H1 (cell line): ENCODE measurements around the gene TTLL5. TPM values are rescaled to one million over a fixed set of nuclear protein-coding genes. Genes with fewer than 3 reads are reported as not detected.

Experiments used
- CTCF ChIA-PET: fragments of 300-600 bp; sonication (Branson Sonifier 250); formaldehyde crosslinking; loops from one replicate; lab custom pipeline; 2021; ENCODE audit not compliant: partially characterized antibody; lab: Charles Lee
- POLR2A ChIA-PET: fragments of 300-600 bp; sonication (Branson Sonifier 250); formaldehyde crosslinking; loops from one replicate; lab custom pipeline; 2021; ENCODE audit warnings: inconsistent platforms; ENCODE audit not compliant: partially characterized antibody; lab: Charles Lee
- DNase-seq, 2 experiments: peaks; one replicate each; pipeline versions ENCODE4 v3.0.0 to v3.0.0-alpha.2; 2010 to 2022; ENCODE audit warnings: low spot score in 2 of 2, low read depth in 1 of 2, mixed read lengths in 1 of 2
- FAIRE-seq: peaks from 2 replicates; lab custom pipeline; 2011; peaks lifted over from hg19 to GRCh38; lab: Jason Lieb, UNC
- H2AFZ ChIP-seq: 2 replicates; pipeline ENCODE4 v1.8.1; 2012; ENCODE audit warnings: low read length, inconsistent platforms
- H2AK5ac ChIP-seq: 2 replicates; pipeline ENCODE4 v1.6.1; 2013; ENCODE audit warnings: low read depth, low read length
- H2BK120ac ChIP-seq: replicated peaks from 2 replicates; pipeline ENCODE3; 2013; ENCODE audit warnings: low read depth, low read length, inconsistent platforms
- H2BK12ac ChIP-seq: 2 replicates; pipeline ENCODE4 v1.6.1; 2013; ENCODE audit warnings: low read depth, low read length
- H2BK15ac ChIP-seq: 2 replicates; pipeline ENCODE4 v1.6.1; 2013; ENCODE audit warnings: low read length
- H2BK20ac ChIP-seq: 2 replicates; pipeline ENCODE4 v1.6.1; 2013; ENCODE audit warnings: low read length
- H2BK5ac ChIP-seq: 2 replicates; pipeline ENCODE4 v1.6.1; 2013; ENCODE audit warnings: low read depth, low read length
- H3K14ac ChIP-seq: 2 replicates; pipeline ENCODE4 v1.6.1; 2013; ENCODE audit warnings: inconsistent platforms; ENCODE audit not compliant: insufficient read length
- H3K18ac ChIP-seq: 2 replicates; pipeline ENCODE4 v1.6.1; 2013; ENCODE audit warnings: low read length; ENCODE audit errors: extremely low read depth
- H3K23ac ChIP-seq: 2 replicates; pipeline ENCODE4 v1.6.1; 2013; ENCODE audit warnings: inconsistent platforms; ENCODE audit not compliant: insufficient read length
- H3K23me2 ChIP-seq: 2 replicates; pipeline ENCODE4 v1.6.1; 2013; ENCODE audit warnings: low read depth, low read length
- H3K27ac ChIP-seq: 2 replicates; pipeline ENCODE4 v1.6.1; 2011; ENCODE audit warnings: low read depth, low read length, inconsistent platforms
- H3K27me3 ChIP-seq, 4 experiments: replicated peaks in 1 of 4; 1 replicate in 1 of 4; 2 replicates in 3 of 4; pipeline versions ENCODE4 v1.6.1 to v1.8.1; 2011 to 2013; ENCODE audit warnings: low read length in 3 of 4, mild to moderate bottlenecking in 3 of 4, inconsistent platforms in 2 of 4, mixed read lengths in 2 of 4, moderate library complexity in 1 of 4; ENCODE audit not compliant: control insufficient read depth in 3 of 4, insufficient read depth in 3 of 4; ENCODE audit errors: extremely low read depth in 1 of 4
- H3K36me3 ChIP-seq, 4 experiments: 2 replicates each; pipeline versions ENCODE4 v1.6.1 to v1.8.1; 2011 to 2013; ENCODE audit warnings: mild to moderate bottlenecking in 4 of 4, low read length in 3 of 4, moderate library complexity in 2 of 4, control low read depth in 1 of 4, inconsistent platforms in 1 of 4; ENCODE audit not compliant: insufficient read depth in 4 of 4, control insufficient read depth in 2 of 4
- H3K4ac ChIP-seq: replicated peaks from 2 replicates; pipeline ENCODE3; 2013; ENCODE audit warnings: low read length, low read depth, mixed read lengths, inconsistent platforms; ENCODE audit not compliant: insufficient read length
- H3K4me1 ChIP-seq, 4 experiments: replicated peaks in 1 of 4; 1 replicate in 1 of 4; 2 replicates in 3 of 4; pipeline versions ENCODE4 v1.6.1 to v1.8.1; 2011 to 2013; ENCODE audit warnings: low read length in 3 of 4, inconsistent platforms in 2 of 4, mixed read lengths in 1 of 4; ENCODE audit not compliant: insufficient read depth in 4 of 4, control insufficient read depth in 3 of 4
- H3K4me2 ChIP-seq, 2 experiments: 2 replicates each; pipeline versions ENCODE4 v1.6.1 to v1.8.1; 2011 to 2013; ENCODE audit warnings: low read depth in 2 of 2, low read length in 2 of 2, control low read depth in 1 of 2, inconsistent platforms in 1 of 2, mild to moderate bottlenecking in 1 of 2; ENCODE audit not compliant: insufficient read depth in 1 of 2
- H3K4me3 ChIP-seq, 4 experiments: fragments of 200-600, 300-600 bp in 1 of 4; sonication (generic), shearing (Covaris generic), sonication (Bioruptor Twin) in 1 of 4; 2 replicates each; pipeline versions ENCODE4 v1.5.1 to v1.8.1; 2011 to 2016; ENCODE audit warnings: low read length in 4 of 4, low read depth in 3 of 4, control low read depth in 2 of 4, inconsistent platforms in 2 of 4, mild to moderate bottlenecking in 2 of 4, mixed read lengths in 1 of 4, moderate library complexity in 1 of 4; ENCODE audit not compliant: insufficient read depth in 2 of 4; ENCODE audit errors: extremely low read depth in 1 of 4
- H3K56ac ChIP-seq: replicated peaks from 2 replicates; pipeline ENCODE3; 2013; ENCODE audit warnings: low read depth, mild to moderate bottlenecking, mixed read lengths, low read length, inconsistent platforms; ENCODE audit not compliant: insufficient read length
- H3K79me1 ChIP-seq: 2 replicates; pipeline ENCODE4 v1.6.1; 2013; ENCODE audit warnings: low read depth, low read length, control low read depth
- H3K79me2 ChIP-seq, 2 experiments: 2 replicates each; pipeline versions ENCODE4 v1.6.1 to v1.8.1; 2012 to 2013; ENCODE audit warnings: low read length in 2 of 2, mild to moderate bottlenecking in 2 of 2, inconsistent platforms in 1 of 2; ENCODE audit not compliant: insufficient read depth in 2 of 2, control insufficient read depth in 1 of 2
- H3K9ac ChIP-seq, 4 experiments: replicated peaks in 1 of 4; 1 replicate in 1 of 4; 2 replicates in 3 of 4; pipeline versions ENCODE4 v1.6.1 to v1.8.1; 2011 to 2013; ENCODE audit warnings: low read depth in 3 of 4, low read length in 3 of 4, control low read depth in 2 of 4, mild to moderate bottlenecking in 2 of 4, moderate library complexity in 2 of 4, inconsistent platforms in 1 of 4; ENCODE audit errors: extremely low read depth in 1 of 4
- H3K9me3 ChIP-seq, 2 experiments: 2 replicates each; pipeline versions ENCODE4 v1.6.1 to v1.8.1; 2012 to 2013; ENCODE audit warnings: mild to moderate bottlenecking in 2 of 2, moderate library complexity in 2 of 2, control low read depth in 1 of 2, inconsistent platforms in 1 of 2, low read depth in 1 of 2, low read length in 1 of 2, mixed read lengths in 1 of 2; ENCODE audit not compliant: insufficient read depth in 2 of 2
- H4K20me1 ChIP-seq, 2 experiments: replicated peaks in 1 of 2; 2 replicates each; pipeline versions ENCODE3 to v1.8.1; 2011 to 2013; ENCODE audit warnings: inconsistent platforms in 2 of 2, low read length in 2 of 2, mild to moderate bottlenecking in 1 of 2; ENCODE audit not compliant: insufficient read depth in 2 of 2, control insufficient read depth in 1 of 2
- H4K5ac ChIP-seq: 2 replicates; pipeline ENCODE4 v1.6.1; 2013; ENCODE audit warnings: low read length, low read depth, mixed read lengths, inconsistent platforms; ENCODE audit not compliant: insufficient read length
- H4K8ac ChIP-seq: 2 replicates; pipeline ENCODE4 v1.8.0; 2013; ENCODE audit warnings: mild to moderate bottlenecking, moderate library complexity, low read length, inconsistent platforms; ENCODE audit not compliant: insufficient read depth; ENCODE audit errors: extremely low read depth
- H4K91ac ChIP-seq: replicated peaks from 2 replicates; pipeline ENCODE3; 2013; ENCODE audit warnings: low read length, mixed read lengths, inconsistent platforms; ENCODE audit not compliant: insufficient read length
- ATF3 ChIP-seq: IDR thresholded peaks from 2 replicates; pipeline ENCODE4 v1.6.1; 2011; ENCODE audit warnings: low read depth, mild to moderate bottlenecking, low read length; ENCODE audit not compliant: insufficient read depth
- BACH1 ChIP-seq: IDR thresholded peaks from 2 replicates; pipeline ENCODE4 v1.6.1; 2012; ENCODE audit warnings: low read length, improper control_type of control experiment
- RNF2 ChIP-seq: fragments of 200-900, 300-1000 bp; sonication (generic); IDR thresholded peaks from 2 replicates; pipeline ENCODE4 v1.7.1; 2016; ENCODE audit warnings: borderline replicate concordance, low read depth, mild to moderate bottlenecking, antibody characterized with exemption, low read length; ENCODE audit not compliant: poor library complexity, severe bottlenecking; ENCODE audit errors: missing control alignments
- RXRA ChIP-seq: IDR thresholded peaks from 2 replicates; pipeline ENCODE4 v1.6.1; 2011; ENCODE audit warnings: low read depth, mild to moderate bottlenecking, low read length, moderate library complexity; ENCODE audit not compliant: insufficient read depth
- WGBS, 2 experiments: shearing (Covaris generic) in 1 of 2; methylation state at CpG; one replicate each; pipeline versions ENCODE4 v1.1.6 to v1.1.7; 2013 to 2015; ENCODE audit warnings: low lambda C conversion rate in 2 of 2, mixed read lengths in 2 of 2, inconsistent platforms in 1 of 2, low coverage in 1 of 2, missing lambda C conversion rate in 1 of 2; ENCODE audit not compliant: insufficient replicate concordance in 2 of 2, insufficient coverage in 1 of 2, insufficient read length in 1 of 2; ENCODE audit errors: extremely low coverage in 1 of 2, missing lambda C conversion rate in 1 of 2; 5-methylcytosine and 5-hydroxymethylcytosine counted together
- polyA plus RNA-seq, 7 experiments: library from polyadenylated mRNA; depleted of rRNA in 3 of 7; stranded (reverse) in 5 of 7; unstranded in 2 of 7; fragments of >200 nt in 5 of 7; fragments of 200-250 nt in 2 of 7; gene quantifications; 1 replicate in 5 of 7; 2 replicates in 1 of 7; 4 replicates in 1 of 7; pipeline versions ENCODE4 v1.2.1 to v1.2.3, GENCODE V29; 2011 to 2013; ENCODE audit warnings: missing spikeins in 2 of 7, mixed read lengths in 2 of 7
- total RNA-seq: library from RNA; stranded (reverse); fragmentation: NEBNext Ultra II Directional; extraction: Animal tissue kit (Norgen Biotek cat#: 25700); gene quantifications from 2 replicates; pipeline ENCODE4 v1.2.1, GENCODE V29; 2021

The TTLL5 gene
- total and polyA plus RNA-seq, 2 of the 8 experiments (the other 6 are each of a cell fraction or from before 2014, with no cell fraction given) = 16.1 to 45.9 TPM

- WGBS, 2 experiments = 85% methylated on average over 2 of the region's 2 CpGs; no CpG with 5 or more reads in 1 of the 2 experiments
- H3K23ac ChIP-seq = no peak overlapping the region
- POLR2A ChIA-PET = interaction anchor here (0.5 kb wide), 1 partner anchor 1052 kb away, joined by 3 read pairs; no protein-coding TSS in a partner anchor
- H3K79me1 ChIP-seq = no peaks in the 10 kb centered on the region; the same call in 1 of the 2 replicates
- H3K27me3 ChIP-seq = no peaks in the 10 kb centered on the region
- no peak overlapping the region for H3K4ac ChIP-seq
- no peak overlapping the region for H3K27ac ChIP-seq
- H2BK15ac ChIP-seq = no peak overlapping the region
- CTCF ChIA-PET = no interaction called here
- H3K14ac ChIP-seq = no peak overlapping the region
- no peak overlapping the region for H4K91ac ChIP-seq
- TF ChIP-seq BACH1 = no peak
- TF ChIP-seq ATF3 = no peak
- no peak for TF ChIP-seq RNF2
- TF ChIP-seq RXRA = no peak
- TF ChIP-seq, all 59 proteins: peak for 0
- Histone ChIP-seq H3K4me1 (no peaks in the 10 kb centered on the region; a peak in 1 of 7 replicates), H2AFZ (no peak overlapping the region), H3K36me3 (peaks cover 0 to 43% (median 19%) of the 10 kb centered on the region in 4 experiments; a peak in 7 of 8 replicates), H2BK20ac (no peak overlapping the region), H4K20me1 (no peaks in the 10 kb centered on the region), H3K9me3 (no peaks in the 10 kb centered on the region), H3K18ac (no peak overlapping the region), H3K9ac (no peak overlapping the region), H3K56ac (no peak overlapping the region), H2AK5ac (no peak overlapping the region), H3K79me2 (peaks cover 0 to 16% of the 10 kb centered on the region in 2 experiments; a peak in 1 of 4 replicates), H3K4me2 (no peak overlapping the region), H4K8ac (no peak overlapping the region), H3K4me3 (no peak overlapping the region), H2BK120ac (no peak overlapping the region), H4K5ac (no peak overlapping the region), H3K23me2 (no peaks in the 10 kb centered on the region), H2BK12ac (no peak overlapping the region), H2BK5ac (no peak overlapping the region)
- DNase-seq (no peak), FAIRE-seq (no peak)
These were observed 6.2 kb downstream of the TTLL5 start for GRCh38 chr14:75667099-75667765.
